Measurements from ENCODE around the gene FAM78B. TPM values are rescaled to one million over a fixed set of nuclear protein-coding genes. Genes with fewer than 3 reads are reported as not detected.

FAM78B gene
- total RNA-seq, 1 experiment from 2014 or later: 0.41 TPM

DNA sequence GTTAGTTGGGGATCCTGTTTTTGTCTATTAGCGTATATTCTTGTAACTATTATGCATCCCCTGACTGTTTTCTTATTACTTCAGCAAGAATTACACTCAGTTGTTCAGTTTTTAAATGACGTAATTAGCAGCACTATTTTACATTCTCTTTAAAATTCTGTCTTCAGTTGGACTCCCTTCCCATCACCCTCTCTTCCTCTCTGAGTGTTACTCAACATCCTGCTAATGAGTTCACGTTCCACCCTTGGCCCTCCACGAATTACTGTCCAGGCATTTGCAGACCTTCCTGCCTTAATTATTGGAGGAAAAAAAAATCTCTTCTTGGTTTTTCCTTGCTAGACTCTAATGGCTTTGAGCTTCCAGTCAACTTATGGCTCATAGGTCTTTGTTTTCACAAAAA lies 23.6 kb upstream of the FAM78B start:
- TF ChIP-seq TCF7L2 (IDR thresholded peaks at IDR 0.05; ENCODE audit: low read depth, low read length): no peak
- no peak for TF ChIP-seq SIN3A (IDR thresholded peaks at IDR 0.05; ENCODE audit: borderline replicate concordance, insufficient read depth, low read depth, low read length)
- TF ChIP-seq CTCF (IDR thresholded peaks at IDR 0.05): no peak
- TF ChIP-seq POLR2AphosphoS5 (IDR thresholded peaks at IDR 0.05; ENCODE audit: low read depth, low read length): no peak
- TF ChIP-seq REST (IDR thresholded peaks at IDR 0.05; ENCODE audit: insufficient read depth in 1 of 2, low read depth in 2 of 2, low read length in 1 of 2): no peak
- no TSS peak for BruUV-seq (replicated peaks)
- ATAC-seq (no peak), DNase-seq (ENCODE audit: low read depth, low spot score) (no peak)
- H3K4me1 ChIP-seq (ENCODE audit: control insufficient read depth, insufficient read depth, low read length): no peaks in the 10 kb centered on the region
- no peaks in the 10 kb centered on the region for H3K9me3 ChIP-seq (ENCODE audit: control insufficient read depth, insufficient read depth, low read depth, low read length)
- no peaks in the 10 kb centered on the region for H3K36me3 ChIP-seq (ENCODE audit: control insufficient read depth, insufficient read depth, low read length)
- no peak overlapping the region for H3K4me3 ChIP-seq (ENCODE audit: low read depth in 2 of 2, low read length in 2 of 2)
- ChIA-PET POLR2A (no interaction called here), CTCF (no interaction called here)
- in situ Hi-C loops (cut with HindIII; ENCODE audit: low pct_unique_long_range_greater_than_20kb, low sequenced_read_pairs) (no loop called here), intact Hi-C loops (cut with micrococcal nuclease; ENCODE audit: unreplicated experiment) (no loop called here)
- no peaks in the 10 kb centered on the region; the same call in 1 of the 2 replicates for H3K27me3 ChIP-seq (ENCODE audit: control insufficient read depth, insufficient read depth, low read length)
- no peak overlapping the region for H3K27ac ChIP-seq (ENCODE audit: low read length)

DNA sequence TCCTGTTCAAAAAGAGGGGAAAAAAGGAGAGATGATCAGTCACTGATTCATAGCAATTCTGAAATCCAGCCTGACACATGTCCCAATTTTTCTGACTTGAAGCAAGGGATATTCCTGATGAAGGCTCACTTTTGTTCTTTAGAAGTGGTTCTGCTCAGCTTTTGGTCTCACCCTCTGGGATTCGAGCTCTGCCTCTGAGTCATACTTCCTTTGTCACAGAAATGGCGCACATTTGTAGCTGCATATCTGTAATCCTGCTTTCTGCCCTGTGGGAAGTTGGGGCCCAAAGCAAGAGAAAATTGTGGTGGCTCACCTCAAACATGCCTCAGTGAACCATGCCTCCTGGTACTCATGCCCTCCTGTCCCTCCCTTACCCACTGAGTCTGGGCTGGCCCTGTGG lies 22.3 kb upstream of the FAM78B start:
- DNase-seq (ENCODE audit: low read depth, low spot score) (no peak), ATAC-seq (no peak)
- no peak overlapping the region for H3K4me3 ChIP-seq (ENCODE audit: low read depth in 2 of 2, low read length in 2 of 2)
- in situ Hi-C loops (cut with HindIII; ENCODE audit: low pct_unique_long_range_greater_than_20kb, low sequenced_read_pairs): no loop called here
- H3K27me3 ChIP-seq (ENCODE audit: control insufficient read depth, insufficient read depth, low read length): no peaks in the 10 kb centered on the region; the same call in 1 of the 2 replicates
- TF ChIP-seq POLR2AphosphoS5 (IDR thresholded peaks at IDR 0.05; ENCODE audit: low read depth, low read length): no peak
- TF ChIP-seq SIN3A (IDR thresholded peaks at IDR 0.05; ENCODE audit: borderline replicate concordance, insufficient read depth, low read depth, low read length): no peak
- no peak for TF ChIP-seq TCF7L2 (IDR thresholded peaks at IDR 0.05; ENCODE audit: low read depth, low read length)
- TF ChIP-seq REST (IDR thresholded peaks at IDR 0.05; ENCODE audit: insufficient read depth in 1 of 2, low read depth in 2 of 2, low read length in 1 of 2): no peak
- no peak for TF ChIP-seq CTCF (IDR thresholded peaks at IDR 0.05)
- no peaks in the 10 kb centered on the region for H3K9me3 ChIP-seq (ENCODE audit: control insufficient read depth, insufficient read depth, low read depth, low read length)
- H3K27ac ChIP-seq (ENCODE audit: low read length): no peak overlapping the region
- no TSS peak for BruUV-seq (replicated peaks)
- intact Hi-C loops (cut with micrococcal nuclease; ENCODE audit: unreplicated experiment): no loop called here
- ChIA-PET POLR2A (no interaction called here), CTCF (no interaction called here)
- H3K4me1 ChIP-seq (ENCODE audit: control insufficient read depth, insufficient read depth, low read length): no peaks in the 10 kb centered on the region
- H3K36me3 ChIP-seq (ENCODE audit: control insufficient read depth, insufficient read depth, low read length): no peaks in the 10 kb centered on the region
